ENCODE measurements around the gene PRDM11.

Gene PRDM11

GRCh38 chr11:45187375-45187774 is 40.9 kb downstream of the PRDM11 start:
- TF ChIP-seq CTCF (IDR thresholded peaks at IDR 0.05; ENCODE audit: low read depth, low read length, missing control alignments), result no peak
- H3K4me3 ChIP-seq (ENCODE audit: low read depth, low read length), result no peak overlapping the region
- in situ Hi-C loops (cut with HindIII; ENCODE audit: low pct_ligation_motif_present, low sequenced_read_pairs), result no loop called here
- H3K27ac ChIP-seq, result no peak overlapping the region
- no peaks in the 10 kb centered on the region for H3K36me3 ChIP-seq (replicated peaks)
- no peaks in the 10 kb centered on the region for H3K27me3 ChIP-seq (replicated peaks)
- DNase-seq, result no peak

GRCh38 chr11:45188127-45188526 is 41.7 kb downstream of the PRDM11 start:
- no peak for DNase-seq
- in situ Hi-C loops (cut with HindIII; ENCODE audit: low pct_ligation_motif_present, low sequenced_read_pairs), result no loop called here
- Histone ChIP-seq H3K36me3 (replicated peaks) (no peaks in the 10 kb centered on the region), H3K27me3 (replicated peaks) (no peaks in the 10 kb centered on the region), H3K4me3 (ENCODE audit: low read depth, low read length) (no peak overlapping the region), H3K27ac (no peak overlapping the region)
- TF ChIP-seq CTCF (IDR thresholded peaks at IDR 0.05; ENCODE audit: low read depth, low read length, missing control alignments), result no peak

GRCh38 chr11:45189230-45189629 is 42.8 kb downstream of the PRDM11 start:
- no peaks in the 10 kb centered on the region for H3K36me3 ChIP-seq (replicated peaks)
- no peak overlapping the region for H3K27ac ChIP-seq
- H3K4me3 ChIP-seq (ENCODE audit: low read depth, low read length), result no peak overlapping the region
- no peak for DNase-seq
- TF ChIP-seq CTCF (IDR thresholded peaks at IDR 0.05; ENCODE audit: low read depth, low read length, missing control alignments), result no peak
- in situ Hi-C loops (cut with HindIII; ENCODE audit: low pct_ligation_motif_present, low sequenced_read_pairs), result no loop called here
- no peaks in the 10 kb centered on the region for H3K27me3 ChIP-seq (replicated peaks)

- in situ Hi-C loops (cut with HindIII; ENCODE audit: low pct_ligation_motif_present, low sequenced_read_pairs), result no loop called here
- H3K27me3 ChIP-seq (replicated peaks), result no peaks in the 10 kb centered on the region
Measured at GRCh38 chr11:45193695-45194094, 47.3 kb downstream of the PRDM11 start.

GRCh38 chr11:45204761-45205160 is 58.3 kb downstream of the PRDM11 start:
- TF ChIP-seq CTCF (IDR thresholded peaks at IDR 0.05; ENCODE audit: low read depth, low read length, missing control alignments), result peak; percentile 48
- H3K36me3 ChIP-seq (replicated peaks), result no peaks in the 10 kb centered on the region
- H3K4me3 ChIP-seq (ENCODE audit: low read depth, low read length), result no peak overlapping the region
- H3K27me3 ChIP-seq (replicated peaks), result no peaks in the 10 kb centered on the region
- no peak for DNase-seq
- in situ Hi-C loops (cut with HindIII; ENCODE audit: low pct_ligation_motif_present, low sequenced_read_pairs), result no loop called here
- no peak overlapping the region for H3K27ac ChIP-seq

More at GRCh38 chr11:45193695-45194094, 47.3 kb downstream of the PRDM11 start:
- Histone ChIP-seq H3K4me3 (ENCODE audit: low read depth, low read length) (no peak overlapping the region), H3K27ac (no peak overlapping the region), H3K36me3 (replicated peaks) (no peaks in the 10 kb centered on the region)
- TF ChIP-seq CTCF (IDR thresholded peaks at IDR 0.05; ENCODE audit: low read depth, low read length, missing control alignments), result no peak
- DNase-seq, result no peak

- H3K27ac ChIP-seq, result no peak overlapping the region
- in situ Hi-C loops (cut with HindIII; ENCODE audit: low pct_ligation_motif_present, low sequenced_read_pairs), result no loop called here
- H3K27me3 ChIP-seq (replicated peaks), result no peaks in the 10 kb centered on the region
- H3K36me3 ChIP-seq (replicated peaks), result no peaks in the 10 kb centered on the region
- no peak for DNase-seq
- TF ChIP-seq CTCF (IDR thresholded peaks at IDR 0.05; ENCODE audit: low read depth, low read length, missing control alignments), result no peak
- no peak overlapping the region for H3K4me3 ChIP-seq (ENCODE audit: low read depth, low read length)
Measured at GRCh38 chr11:45205978-45206377, 59.5 kb downstream of the PRDM11 start.
